AG10803 (cell line): ENCODE data around the gene ACE.

ENCODE experiments used
- DNase-seq: peaks from one replicate; pipeline ENCODE4 v3.0.0; 2010; ENCODE audit warnings: low read depth
- H3K4me3 ChIP-seq: 2 replicates; pipeline ENCODE4 v1.5.1; 2011; ENCODE audit warnings: mild to moderate bottlenecking, low read length, control low read depth
- CTCF ChIP-seq: conservative IDR thresholded peaks from 2 replicates; pipeline ENCODE4 v1.5.1; 2011; ENCODE audit warnings: mild to moderate bottlenecking, low read length, control low read depth, inconsistent platforms

The ACE gene

GRCh38 chr17:63445065-63445464 lies 31.8 kb upstream of the ACE start:
- no peak for TF ChIP-seq CTCF
- no peak for DNase-seq
- H3K4me3 ChIP-seq: peak overlapping the region; percentile 60

GRCh38 chr17:63445571-63445953 lies 31.3 kb upstream of the ACE start:
- H3K4me3 ChIP-seq: peak overlapping the region; percentile 60
- no peak for DNase-seq
- TF ChIP-seq CTCF: no peak

GRCh38 chr17:63445954-63446752 lies 30.7 kb upstream of the ACE start, which contains the start of gene CYB561:
TSS of gene CYB561 (minus strand) at chr17:63446306. CDS start at chr17:63437547, 8,759 bp downstream.
- DNase-seq: peak; percentile 62
- TF ChIP-seq CTCF: no peak; the same call in 1 of the 2 replicates
- peak within 1 kb of the TSS; percentile 60 for H3K4me3 ChIP-seq

- peak overlapping the region; percentile 53 for H3K4me3 ChIP-seq
- TF ChIP-seq CTCF: peak; percentile 14; the same call in 1 of the 2 replicates
- DNase-seq: peak; percentile 48
Observed at GRCh38 chr17:63446753-63447470, 29.9 kb upstream of the ACE start.

- H3K4me3 ChIP-seq: no peak overlapping the region
- DNase-seq: no peak
- no peak for TF ChIP-seq CTCF
Observed at GRCh38 chr17:63447471-63448009, 29.3 kb upstream of the ACE start.

GRCh38 chr17:63448655-63449054 lies 28.2 kb upstream of the ACE start:
- TF ChIP-seq CTCF: no peak
- no peak for DNase-seq
- no peak overlapping the region for H3K4me3 ChIP-seq
